ENCODE data around the gene MARCO.

DNA sequence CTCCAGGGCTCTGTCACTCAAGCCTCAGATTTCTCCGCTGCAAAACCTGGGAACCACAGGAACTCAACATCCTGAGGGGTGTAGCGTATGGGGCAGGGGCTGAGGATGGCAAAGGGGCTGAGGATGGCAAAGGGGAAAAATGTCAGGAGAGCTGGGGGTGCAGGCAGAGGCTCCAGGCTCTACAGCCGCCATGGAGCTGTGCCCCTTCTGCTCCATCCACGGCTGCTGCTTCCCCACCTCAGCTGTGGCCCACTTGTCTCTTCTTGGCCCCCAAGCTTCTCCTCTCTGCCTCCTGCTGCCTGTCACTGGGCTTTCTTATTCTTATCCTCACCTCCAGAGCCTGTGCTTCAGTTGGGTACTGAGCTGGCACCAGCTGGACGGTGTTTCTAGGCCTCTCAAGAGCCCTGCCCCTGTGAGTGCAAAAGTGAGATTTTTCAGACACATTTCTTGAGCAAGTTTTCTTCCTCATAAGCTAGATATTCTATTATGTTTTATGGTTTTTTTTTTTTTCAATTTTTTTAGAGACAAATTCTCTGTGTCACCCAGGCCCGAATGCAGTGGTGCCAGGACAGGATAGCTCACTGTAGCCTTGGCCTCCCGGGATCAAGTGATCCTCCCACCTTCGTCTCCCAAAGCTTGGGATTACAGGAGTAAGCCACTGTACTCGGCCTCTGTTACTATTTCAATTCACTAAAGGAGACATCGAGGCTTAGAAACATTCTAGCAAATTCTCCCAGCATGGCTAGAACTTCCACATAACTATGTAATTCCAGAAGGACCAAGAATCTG lies 49.0 kb downstream of the MARCO start:
- TF ChIP-seq, protein P1, sequence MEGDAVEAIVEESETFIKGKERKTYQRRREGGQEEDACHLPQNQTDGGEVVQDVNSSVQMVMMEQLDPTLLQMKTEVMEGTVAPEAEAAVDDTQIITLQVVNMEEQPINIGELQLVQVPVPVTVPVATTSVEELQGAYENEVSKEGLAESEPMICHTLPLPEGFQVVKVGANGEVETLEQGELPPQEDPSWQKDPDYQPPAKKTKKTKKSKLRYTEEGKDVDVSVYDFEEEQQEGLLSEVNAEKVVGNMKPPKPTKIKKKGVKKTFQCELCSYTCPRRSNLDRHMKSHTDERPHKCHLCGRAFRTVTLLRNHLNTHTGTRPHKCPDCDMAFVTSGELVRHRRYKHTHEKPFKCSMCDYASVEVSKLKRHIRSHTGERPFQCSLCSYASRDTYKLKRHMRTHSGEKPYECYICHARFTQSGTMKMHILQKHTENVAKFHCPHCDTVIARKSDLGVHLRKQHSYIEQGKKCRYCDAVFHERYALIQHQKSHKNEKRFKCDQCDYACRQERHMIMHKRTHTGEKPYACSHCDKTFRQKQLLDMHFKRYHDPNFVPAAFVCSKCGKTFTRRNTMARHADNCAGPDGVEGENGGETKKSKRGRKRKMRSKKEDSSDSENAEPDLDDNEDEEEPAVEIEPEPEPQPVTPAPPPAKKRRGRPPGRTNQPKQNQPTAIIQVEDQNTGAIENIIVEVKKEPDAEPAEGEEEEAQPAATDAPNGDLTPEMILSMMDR (IDR thresholded peaks at IDR 0.05): no peak
- TF ChIP-seq POLR2A (IDR thresholded peaks at IDR 0.05) (no peak), POLR2AphosphoS5 (IDR thresholded peaks at IDR 0.05; ENCODE audit: insufficient read depth in 1 of 2, low read depth in 1 of 2) (no peak)

Data from vagina (tissue), 2 donors.